GM21619 (cell line): Measurements from ENCODE around the gene DHCR24.
"Not testable (repeated sequence)": the region's sequence is repeated elsewhere in the genome, so short reads cannot be mapped to it uniquely, and the experiment has no call there.

Source experiments
- ATAC-seq: cut with Tn5 transposase; IDR thresholded peaks from one replicate; pipeline ENCODE4 v1.9.1; 2021; ENCODE audit not compliant: unreplicated experiment

The DHCR24 gene

GRCh38 chr1:54888080-54888733 lies 1.2 kb upstream of the DHCR24 start:
- ATAC-seq = no peak

GRCh38 chr1:54887665-54888071 lies 673 bp upstream of the DHCR24 start:
- ATAC-seq = no peak

DNA sequence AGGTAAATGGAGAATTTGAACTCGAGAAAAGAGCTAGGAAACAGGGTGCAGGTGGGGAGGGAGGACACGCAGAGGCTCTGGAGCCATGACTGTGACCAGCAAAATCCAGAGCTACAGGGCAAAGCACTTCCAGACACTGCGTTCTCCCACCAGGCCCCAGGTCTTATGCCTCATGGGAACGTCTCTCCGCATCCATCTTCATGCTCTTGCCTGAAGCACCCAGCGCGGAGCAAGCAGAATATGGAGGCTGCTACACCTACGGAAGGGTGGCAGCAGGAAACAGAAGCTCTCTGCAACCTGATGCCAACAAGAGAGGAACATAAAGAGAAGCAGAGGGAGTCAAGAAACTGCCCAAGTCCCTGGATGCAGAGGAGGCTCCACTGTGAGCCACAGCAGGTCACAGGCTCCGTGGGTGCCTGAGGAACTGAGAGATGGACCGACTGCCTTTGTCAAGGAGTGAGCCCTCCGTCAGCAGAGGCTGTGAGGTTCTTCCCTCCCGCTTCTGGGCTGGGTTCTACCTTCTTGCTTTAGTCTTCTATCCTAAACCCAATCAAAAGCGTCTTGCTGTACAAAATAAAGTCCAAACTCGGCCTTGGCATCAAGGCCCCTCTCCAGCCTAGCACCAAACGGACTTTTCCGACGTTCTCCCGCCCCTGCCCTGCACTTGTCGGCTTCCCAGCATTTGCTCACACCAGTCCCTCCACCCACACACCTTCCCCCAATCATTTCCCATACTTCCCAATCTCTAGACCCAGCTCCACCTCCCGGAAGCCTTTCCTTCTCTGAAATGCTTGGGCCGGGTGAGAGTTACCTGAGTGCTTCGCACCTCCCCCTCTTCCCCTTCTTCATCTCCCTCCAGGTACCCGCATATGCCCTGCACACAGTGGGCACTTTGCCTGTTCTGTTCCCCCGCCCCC lies 930 bp downstream of the DHCR24 start:
- no peak for ATAC-seq

DNA sequence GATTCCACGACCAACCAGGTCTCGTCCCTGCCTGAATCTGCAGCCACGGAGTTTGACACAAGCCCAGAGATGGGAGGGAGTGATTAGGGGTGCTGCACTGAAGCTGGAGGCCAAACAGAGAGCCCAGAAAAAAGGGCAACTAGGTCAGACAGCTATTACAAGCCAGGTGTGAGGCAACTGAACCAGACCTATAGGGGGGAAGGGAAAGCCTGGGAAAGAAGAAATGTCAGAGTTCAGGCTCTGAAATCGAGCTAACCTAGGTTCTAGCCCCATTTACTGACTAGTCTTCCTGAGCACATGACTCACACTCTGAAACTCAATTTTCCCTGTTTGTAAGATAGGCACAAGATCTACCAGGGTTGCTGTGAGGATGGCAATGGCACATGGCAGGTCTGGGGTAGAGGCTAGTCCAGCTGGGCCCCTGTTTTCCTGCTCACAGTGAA lies 1.7 kb downstream of the DHCR24 start:
- no peak for ATAC-seq

DNA sequence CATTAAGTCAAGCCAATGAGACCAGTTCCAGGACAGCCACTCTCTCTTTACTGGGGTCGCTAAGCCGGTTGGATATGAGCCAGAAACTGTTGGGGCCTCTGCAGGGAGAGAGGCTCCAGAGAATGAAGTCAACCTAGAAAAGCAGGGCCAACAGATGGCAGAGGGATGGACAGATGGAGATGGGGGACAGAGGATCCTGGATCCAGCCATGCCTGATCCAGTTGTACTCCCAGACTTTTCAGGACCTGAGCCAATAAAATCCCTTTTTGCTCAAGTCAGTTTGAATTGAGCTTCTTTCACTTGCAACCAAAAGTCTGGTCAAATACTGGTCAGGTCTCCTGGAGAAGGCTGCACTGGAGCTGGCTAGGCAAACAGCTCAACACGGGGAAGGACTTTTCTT lies 2.2 kb downstream of the DHCR24 start:
- ATAC-seq = no peak

GRCh38 chr1:54884135-54884586 lies 2.8 kb downstream of the DHCR24 start:
- ATAC-seq = no peak

DNA sequence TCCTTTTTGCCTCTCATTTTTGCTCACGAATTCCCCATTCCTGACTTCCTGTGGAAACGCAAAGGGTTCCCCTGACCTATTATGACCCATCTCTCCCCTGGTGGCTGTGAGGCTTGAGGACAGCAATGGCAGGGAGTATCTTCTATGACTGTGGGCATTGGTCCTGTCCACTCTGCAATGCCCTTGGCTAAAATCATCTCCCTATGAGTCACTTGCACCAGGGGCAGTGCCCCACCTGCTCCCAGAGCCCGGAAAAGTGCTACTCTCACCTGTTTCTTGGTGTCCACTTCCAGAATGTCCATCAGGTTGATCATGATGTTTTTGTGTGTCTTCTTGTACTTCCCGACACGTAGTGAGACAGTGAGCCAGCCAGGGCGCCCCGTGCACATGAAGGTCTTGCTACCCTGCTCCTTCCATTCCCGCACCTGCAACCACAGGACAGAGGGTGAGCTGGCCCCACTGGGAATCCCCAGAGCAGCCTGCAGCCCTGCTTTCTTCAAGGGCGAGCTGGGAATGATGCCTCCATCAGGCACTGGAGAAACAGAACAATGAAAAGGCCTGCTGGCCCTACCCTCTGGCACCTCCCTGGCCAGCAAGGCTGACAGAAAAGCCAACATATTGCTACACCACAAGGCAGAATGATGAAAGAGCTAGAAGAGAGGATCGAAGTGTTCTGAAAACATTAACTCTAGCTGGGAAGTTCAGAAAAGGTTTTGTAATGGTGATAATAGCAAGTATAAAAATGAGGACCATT lies 3.5 kb downstream of the DHCR24 start:
- no peak for ATAC-seq

DNA sequence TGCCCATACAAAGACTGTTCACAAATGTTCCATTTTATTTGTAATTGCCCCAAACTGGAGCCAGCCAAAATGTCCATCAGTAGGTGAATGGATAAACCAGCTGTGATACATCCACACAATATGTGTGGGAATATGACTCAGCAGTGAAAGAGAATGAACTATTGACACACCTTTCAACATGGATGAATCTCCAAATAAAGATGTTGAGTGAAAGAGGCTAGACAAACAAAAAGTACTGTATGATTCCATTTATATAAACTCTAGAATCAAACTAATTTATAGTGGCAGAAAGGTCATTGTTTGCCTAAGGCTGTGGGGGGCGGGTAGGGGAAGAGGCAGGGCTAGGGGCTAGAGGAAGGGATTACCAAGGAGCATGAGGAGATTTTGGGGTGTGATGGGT lies 4.5 kb downstream of the DHCR24 start:
- ATAC-seq = no peak

GRCh38 chr1:54881604-54882003 lies 5.4 kb downstream of the DHCR24 start:
- not testable (repeated sequence) for ATAC-seq

DNA sequence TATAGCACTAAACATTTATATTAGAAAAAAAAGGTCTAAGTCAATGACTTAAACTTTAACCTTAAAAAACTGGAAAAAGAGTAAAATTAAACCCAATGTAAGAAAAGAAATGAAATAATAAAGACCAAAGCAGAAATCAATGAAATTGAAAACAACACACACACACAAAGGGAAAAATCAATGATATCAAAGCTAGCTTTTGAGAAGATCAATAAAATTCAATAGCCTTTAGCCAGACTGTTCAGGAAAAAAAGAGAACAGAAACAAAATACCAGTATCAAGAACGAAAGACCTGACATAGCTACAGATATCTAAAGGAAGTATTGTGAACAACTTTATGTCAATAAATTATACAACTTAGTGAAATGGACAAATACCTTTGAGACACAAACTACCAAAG lies 7.1 kb downstream of the DHCR24 start:
- ATAC-seq = no peak

- no peak for ATAC-seq
These were observed 10.2 kb downstream of the DHCR24 start for GRCh38 chr1:54876814-54877213.

DNA sequence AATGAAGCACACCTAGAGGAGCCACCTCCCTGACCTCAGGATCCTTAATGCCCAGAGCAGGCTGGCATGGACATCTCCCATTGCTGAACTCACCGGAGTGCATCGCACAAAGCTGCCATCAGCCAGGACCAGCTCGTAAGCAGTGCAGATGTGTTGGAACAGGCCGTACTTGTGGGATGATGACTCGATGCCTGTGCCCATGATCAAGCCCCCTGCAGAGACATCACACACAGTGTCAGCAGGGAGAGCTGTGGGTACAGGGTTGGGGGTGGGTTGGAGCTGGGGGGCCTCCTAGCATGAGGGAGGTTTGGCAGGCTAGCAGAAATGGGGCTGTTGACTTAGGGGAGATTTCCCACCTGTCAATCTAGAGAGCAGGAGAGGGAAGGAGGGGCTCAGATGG lies 12.0 kb downstream of the DHCR24 start:
- ATAC-seq = no peak

DNA sequence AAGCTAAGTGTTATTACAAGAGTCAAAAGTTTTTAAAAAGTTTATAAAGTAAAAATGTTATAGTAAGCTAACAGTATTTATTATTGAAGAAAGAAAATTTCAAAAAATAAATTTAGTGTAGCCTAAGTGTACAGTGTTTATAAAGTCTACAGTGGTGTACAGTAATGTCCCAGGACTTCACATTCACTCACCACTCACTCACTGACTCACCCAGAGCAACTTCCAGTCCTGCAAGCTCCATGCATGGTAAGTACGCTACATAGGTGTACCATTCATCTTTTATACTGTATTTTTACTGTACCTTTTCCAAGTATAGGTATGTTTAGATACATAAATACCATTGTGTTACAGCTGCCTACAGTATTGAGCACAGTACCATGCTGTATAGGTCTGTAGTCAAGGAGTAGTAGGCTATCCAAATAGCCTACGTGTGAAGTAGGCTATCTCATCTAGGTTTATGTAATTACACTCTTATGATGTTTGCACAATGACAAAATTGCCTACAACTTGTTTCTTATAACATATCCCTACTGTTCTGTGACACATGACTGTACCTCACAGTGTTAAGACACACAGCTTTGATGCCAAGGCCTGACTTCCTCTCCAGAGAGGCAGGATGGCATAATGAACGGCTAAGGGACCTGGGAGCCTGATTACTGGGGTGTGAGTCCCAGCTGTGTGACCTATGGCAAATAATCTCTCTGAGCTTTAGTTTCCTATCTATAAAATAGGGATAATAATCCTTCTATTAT lies 12.7 kb downstream of the DHCR24 start:
- no peak for ATAC-seq

DNA sequence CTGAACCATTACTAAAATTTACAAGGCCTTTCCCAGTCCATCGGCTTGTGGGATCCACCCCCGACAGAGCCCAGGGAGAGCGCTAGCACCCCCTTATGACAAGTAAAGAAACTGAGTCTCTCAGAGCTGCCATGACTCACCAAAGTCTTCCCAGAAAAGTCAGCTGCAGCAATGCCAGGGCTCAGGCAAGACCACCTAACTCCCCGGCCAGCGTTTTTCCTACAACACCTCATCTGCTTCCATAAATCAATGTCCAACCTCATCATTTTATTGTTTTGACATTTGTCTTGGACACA lies 15.0 kb downstream of the DHCR24 start:
- ATAC-seq = no peak

DNA sequence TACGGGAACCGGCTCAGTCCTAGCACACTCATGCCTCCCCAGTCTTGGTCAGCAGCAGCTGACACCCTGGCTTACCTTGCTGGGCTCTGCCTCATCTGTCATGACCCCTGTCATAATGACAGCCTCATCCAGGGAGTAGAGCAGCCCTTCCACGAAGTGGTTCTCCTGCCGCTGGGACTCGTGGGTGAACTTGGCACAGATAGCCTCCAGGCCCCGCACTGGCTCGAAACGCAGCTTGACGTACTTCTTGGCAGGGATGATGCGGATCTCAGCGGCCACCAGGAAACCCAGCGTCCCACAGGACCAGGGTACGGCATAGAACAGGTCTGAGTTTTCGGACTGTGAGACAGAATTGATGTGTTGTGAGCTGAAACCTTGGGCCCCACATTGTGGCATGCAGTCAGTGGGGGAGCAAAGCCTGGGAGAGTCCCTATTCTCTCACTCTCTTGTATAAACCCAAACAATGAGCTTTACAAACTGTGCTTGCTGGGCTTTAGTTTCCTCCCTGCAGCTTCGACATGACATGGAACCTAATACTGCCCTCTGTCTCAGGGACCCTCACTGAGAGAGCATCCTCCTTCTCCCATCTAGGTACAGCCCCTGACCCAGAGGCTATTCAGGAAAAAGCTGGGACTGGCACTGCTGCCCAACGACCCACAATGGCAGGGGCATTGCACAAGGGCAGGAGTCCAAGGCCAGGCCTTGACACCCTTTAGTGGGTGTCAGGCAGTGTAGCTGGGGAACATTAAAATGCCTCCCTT lies 15.5 kb downstream of the DHCR24 start:
- no peak for ATAC-seq

- no peak for ATAC-seq
These were observed 16.1 kb downstream of the DHCR24 start for GRCh38 chr1:54870869-54871268.

GRCh38 chr1:54869173-54869851 lies 17.7 kb downstream of the DHCR24 start:
- ATAC-seq = no peak

DNA sequence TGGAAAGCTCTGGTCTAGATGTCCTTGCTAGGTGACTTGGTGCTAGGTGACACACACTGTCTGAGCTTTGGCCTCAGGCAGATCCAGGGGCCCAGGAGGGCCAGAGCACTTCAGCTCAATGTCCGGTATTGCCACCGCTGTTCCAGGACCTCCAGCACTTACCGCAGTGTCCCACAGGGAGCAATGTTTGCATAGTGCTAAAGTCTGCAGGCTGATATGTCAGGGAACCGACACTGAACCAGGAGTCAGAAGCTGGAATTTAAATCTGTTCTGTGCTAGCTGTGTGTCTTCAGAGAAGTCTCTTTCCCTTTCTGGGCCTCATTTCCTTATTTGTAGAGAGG lies 19.3 kb downstream of the DHCR24 start:
- ATAC-seq = no peak

DNA sequence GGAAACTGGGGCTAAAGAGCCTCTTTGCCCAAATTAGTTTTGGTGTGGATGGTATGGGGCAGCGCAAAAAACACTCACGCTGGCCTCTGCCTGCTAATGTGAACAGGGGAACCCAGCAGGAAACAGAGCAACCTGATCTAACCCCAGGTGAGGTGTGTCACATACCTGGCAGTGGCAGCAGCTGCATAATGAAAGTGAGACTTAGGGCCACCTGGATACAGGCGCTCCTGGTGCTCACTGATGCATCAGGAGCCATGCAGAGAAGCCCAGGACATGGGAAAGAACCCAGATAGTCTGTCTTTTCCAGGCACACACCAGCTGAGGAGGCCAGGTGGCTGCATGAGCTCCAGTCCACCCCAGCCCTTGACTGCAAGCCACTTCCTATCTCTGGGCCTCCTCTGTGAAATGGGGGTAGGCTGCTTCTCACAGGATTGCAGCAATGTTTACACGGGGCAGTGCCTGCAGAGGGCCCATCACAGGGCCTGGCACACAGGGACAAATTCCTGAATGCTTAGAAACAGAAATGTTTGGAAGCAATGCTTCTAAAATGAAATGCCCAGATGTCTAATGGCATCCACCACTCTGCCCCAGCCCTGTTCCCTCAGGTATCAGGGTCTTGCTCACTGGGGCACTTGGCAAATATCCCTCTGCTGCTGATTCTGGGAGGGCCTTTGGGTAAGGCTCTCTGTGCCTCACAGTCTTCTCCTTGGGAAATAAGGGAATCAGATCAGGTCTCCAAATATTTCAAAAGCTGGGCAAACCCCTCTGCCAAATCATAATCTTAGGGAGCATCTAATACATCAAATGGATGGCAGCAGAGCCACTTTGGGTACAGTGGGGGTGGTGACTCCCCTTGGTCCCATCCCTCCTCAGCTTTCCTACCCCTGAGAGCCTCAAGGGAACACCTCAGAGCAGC lies 19.9 kb downstream of the DHCR24 start:
- ATAC-seq = no peak
